ENCODE data around the gene FADS3.

GRCh38 chr11:61906522-61906909 is 15.2 kb upstream of the FADS3 start:
- no peak for TF ChIP-seq ARNTL (CRISPR knock-in tag; IDR thresholded peaks at IDR 0.05; ENCODE audit: borderline replicate concordance, low read depth)
- TF ChIP-seq PATZ1 (CRISPR knock-in tag; IDR thresholded peaks at IDR 0.05; ENCODE audit: borderline replicate concordance): no peak
